NOMO-1 treated with dmso at 0.1 percent for 144 hours (cell line): ENCODE results near the gene MACROD1.

Experiments
- DNase-seq: peaks from one replicate; lab custom pipeline; 2025; ENCODE audit not compliant: unreplicated experiment; lab: John Stamatoyannopoulos, UW

Gene MACROD1

DNA sequence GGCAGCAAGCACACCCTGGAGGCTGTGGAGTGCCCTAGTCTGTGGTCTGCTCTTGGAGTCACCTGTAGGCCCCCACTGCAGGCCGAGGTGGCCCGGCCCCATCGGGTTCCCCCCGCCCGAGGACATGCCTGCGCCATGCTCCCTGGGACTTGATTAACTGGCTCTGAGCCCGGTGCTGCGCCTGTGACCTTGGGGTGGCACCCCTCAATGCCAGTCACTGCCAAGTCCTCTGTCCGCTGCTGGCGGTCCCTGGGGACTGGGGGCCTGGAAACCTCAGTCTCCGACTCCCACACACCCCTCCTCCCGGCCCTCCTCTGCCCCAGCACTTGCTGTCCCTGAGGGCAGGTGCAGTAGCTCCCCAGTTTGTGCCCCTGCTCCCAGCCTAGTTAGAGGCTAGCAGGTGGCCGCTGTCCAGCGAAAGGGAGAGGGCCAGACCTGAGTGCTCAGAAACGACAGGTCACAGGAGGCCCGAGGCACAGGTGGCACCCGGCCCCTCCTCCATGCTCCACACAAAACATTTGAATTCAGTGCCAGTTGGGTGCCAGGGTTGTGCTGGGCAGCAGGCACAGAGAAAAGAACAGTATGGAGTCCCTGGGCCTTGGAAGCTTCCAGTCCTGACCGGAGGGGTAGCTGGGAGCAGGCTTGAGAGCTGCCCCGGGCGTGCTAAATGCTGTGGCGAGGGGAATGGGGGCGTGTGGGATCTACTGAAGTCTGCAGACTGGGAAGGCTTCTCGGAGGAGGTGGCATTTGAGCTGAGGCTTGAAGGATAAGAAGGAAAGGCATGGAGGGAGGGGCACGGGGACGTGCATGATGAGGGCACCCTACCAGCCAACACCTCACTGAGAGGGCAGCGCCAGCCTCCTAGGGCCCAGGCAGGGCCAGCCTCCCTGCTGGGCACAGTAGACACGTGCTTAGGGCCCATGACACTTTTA is 146.5 kb downstream of the MACROD1 start:
- no peak for DNase-seq

DNA sequence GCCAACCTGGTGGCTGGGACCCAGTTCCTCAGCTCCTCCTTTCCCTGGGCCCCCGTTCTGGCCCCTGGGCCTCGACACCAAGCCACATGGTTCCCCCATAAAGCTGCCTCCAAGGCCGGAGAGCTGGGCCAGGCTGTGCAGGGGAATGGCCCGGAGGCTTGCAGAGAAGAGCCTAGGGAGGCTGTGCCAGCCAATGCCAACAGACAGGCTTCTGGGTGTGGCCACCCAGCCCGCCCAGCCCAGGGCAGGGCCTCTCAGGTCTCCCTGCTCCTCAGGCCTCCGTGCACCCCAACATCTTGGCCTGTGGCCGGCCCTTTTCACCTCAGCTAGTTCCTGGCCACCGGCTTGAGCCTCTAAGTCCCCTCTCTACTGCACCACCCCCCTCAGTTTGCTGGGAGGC is 147.6 kb downstream of the MACROD1 start:
- DNase-seq = no peak

DNA sequence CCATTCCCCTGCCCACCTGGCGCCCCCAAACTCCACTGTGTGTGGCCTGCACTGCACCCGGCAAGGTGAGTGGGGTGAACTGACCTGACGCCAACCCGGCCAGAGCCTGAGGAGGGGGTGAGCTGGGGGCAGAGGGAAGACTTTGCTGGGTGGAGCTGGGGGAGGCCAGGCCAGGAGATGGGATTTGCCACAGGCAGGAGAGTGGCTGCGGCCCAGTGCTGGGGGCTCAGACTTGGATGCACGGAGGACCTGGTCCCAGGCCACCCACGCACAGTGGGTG is 148.0 kb downstream of the MACROD1 start:
- DNase-seq = no peak

DNA sequence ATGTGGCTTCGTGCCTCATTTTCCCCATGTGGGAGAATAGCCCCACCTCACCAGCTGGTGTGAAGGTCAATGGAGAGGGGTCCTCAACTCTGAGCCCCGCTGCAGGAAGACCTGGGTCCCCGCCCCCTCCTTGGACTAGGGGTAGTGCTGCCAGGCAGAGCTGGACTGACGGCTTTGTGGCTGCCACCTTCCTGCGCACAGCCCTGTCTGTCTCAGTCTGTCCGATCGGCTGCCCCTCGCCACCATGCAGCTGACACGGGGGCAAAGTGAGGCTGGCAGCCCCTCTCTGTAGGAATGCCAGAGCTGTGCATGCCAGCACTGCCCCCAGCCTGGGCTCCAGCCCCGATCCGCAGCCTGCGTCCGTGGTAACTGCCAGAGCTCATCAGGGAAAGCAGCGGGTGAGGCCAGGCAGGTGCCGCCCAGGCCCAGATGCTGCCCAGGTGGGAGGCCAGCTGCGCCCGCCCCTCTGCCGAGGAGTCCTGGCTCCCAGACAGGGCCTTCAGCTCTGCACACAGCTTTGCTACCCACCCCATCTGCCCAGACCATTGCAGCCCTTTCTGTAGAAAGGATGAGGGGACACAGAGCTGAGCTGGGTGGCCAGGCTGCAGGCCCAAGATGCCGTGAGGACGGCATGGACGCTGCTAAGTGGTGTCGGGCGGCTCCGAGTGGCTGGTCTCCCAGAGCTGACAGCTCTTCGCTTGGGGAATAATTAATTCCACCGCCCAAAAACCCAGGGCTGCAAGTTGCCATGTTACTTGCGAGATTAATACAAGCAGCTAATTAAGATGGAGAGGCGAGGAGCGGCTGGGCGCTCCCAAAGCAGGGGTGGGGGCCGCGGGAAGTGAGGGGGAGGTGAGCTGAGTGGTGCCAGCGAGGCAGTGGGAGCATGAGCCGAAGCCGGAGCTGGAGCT is 149.7 kb downstream of the MACROD1 start:
- DNase-seq = no peak

DNA sequence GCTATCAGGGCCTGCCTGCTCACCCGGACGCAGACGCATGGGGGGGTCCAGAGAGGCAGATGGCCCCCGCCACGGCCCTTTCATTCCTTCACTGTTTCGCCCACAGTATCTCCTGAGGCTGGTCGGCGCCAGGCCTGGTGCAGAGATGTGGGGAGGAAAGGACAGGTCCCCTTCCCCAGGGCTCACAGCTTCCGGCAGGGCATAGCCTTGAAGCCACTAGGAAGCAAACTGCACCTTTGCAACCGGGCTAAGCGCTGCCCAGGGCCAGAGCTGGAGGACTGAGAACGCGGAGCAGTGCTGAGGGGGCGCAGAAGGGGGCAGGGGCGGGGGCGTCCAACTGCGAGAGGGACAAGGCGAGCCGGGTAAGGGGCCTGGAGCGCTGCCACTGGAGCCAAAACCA is 150.4 kb downstream of the MACROD1 start:
- no peak for DNase-seq

DNA sequence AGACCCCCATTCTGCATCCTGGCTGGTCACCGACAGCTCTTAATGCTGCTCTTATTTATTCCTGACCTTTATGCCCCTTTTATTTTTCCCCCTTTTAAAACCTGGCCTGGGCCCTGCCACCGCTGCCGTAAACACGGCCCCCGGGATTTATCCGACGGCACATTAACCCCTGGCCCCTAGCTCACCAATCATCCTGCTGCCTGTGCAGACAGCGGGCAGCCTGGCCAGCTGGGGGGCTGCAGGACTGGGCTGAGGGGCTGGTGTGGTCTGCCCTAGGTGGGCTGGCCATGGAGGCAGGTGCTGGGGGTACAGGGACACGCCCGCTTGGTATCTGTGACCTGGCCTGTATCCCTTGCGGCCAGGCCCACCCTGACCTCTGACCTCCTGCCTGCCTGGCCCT is 151.6 kb downstream of the MACROD1 start:
- DNase-seq = no peak

DNA sequence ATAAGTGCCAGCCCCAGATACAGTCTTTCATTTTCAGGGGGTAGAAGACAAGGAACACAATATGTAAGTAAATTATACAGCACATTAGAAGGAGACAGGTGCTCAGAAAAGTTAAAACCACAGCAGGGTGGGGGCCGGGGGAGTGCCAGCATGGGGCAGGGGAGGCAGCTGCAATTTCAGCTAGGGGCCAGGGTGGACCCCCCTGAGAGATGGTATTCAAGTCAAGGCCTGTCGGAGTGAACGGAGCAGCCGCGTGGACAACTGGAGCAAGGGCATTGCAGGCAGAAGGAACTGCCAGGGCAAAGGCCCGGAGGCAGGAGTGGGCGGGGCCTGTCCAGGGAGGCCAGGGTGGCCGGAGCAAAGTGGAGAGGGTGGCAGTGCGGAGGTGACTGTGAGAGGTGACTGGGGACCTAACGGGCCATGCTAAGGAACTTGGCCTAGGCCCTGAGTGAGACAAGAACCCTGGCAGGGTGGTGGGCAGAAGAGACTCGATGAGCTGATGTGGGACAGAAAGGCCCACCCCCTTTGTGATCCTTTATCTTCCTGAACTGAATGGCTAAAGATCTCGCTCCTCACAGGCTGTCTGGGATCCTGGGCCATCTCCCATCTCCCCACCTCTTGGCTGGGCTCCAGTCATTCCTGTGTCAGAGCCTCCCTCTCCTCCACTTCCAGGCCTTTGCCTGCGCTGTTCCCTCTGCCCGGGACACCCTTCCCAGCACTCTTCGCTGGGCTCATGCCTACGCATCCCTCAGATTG is 152.6 kb downstream of the MACROD1 start:
- DNase-seq = no peak

DNA sequence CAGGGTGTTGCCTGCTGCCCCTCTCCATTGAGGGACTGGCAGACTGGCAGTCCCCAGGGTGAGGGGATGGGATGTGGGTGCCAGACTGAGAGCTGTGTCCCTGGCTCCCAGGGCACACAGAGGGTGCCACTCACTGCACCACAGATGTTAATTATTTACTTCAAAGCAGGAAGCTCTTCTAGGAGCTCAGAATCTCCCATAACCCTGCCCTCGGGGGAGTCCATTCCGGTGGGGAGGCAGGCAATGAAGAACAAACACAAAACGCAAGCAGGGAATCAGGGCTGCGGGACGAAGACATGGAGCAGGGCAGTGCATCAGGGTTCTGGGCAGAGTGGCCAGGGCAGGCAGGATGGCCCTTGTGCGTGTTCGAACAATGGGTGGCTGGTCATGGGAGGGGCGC is 154.5 kb downstream of the MACROD1 start:
- no peak for DNase-seq

DNA sequence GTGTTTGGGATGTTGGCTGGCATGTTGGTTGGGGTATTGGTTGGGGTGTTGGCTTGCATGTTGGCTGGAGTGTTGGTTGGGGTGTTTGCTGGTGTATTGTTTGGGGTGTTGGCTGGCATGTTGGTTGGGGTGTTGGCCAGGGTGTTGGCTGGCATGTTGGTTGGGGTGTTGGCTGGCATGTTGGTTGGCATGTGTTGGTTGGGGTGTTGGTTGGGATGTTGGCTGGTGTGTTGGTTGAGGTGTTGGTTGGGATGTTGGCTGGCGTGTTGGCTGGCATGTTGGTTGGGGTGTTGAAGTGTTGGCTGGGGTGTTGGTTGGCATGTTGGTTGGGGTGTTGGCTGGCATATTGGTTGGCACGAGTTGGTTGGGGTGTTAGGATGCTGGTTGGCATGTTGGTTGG is 155.1 kb downstream of the MACROD1 start:
- no peak for DNase-seq

DNA sequence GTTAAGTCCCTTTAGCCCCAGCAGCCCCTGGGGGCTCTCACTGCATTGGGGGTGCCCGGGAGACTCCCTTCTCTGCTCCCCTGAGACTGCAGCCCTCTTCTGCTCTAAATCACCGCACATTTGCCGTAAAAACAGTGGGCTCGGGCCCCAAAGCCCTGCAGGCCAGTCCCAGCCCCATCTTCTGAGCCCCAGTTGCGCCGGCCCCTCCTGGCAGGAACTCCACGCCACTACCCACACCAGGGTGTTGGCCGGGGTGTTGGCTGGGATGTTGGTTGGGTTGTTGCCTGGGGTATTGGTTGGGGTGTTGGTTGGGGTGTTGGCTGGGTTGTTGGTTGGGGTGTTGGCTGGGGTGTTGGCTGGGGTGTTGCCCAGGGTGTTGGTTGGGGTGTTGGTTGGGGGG is 156.2 kb downstream of the MACROD1 start:
- DNase-seq = no peak

DNA sequence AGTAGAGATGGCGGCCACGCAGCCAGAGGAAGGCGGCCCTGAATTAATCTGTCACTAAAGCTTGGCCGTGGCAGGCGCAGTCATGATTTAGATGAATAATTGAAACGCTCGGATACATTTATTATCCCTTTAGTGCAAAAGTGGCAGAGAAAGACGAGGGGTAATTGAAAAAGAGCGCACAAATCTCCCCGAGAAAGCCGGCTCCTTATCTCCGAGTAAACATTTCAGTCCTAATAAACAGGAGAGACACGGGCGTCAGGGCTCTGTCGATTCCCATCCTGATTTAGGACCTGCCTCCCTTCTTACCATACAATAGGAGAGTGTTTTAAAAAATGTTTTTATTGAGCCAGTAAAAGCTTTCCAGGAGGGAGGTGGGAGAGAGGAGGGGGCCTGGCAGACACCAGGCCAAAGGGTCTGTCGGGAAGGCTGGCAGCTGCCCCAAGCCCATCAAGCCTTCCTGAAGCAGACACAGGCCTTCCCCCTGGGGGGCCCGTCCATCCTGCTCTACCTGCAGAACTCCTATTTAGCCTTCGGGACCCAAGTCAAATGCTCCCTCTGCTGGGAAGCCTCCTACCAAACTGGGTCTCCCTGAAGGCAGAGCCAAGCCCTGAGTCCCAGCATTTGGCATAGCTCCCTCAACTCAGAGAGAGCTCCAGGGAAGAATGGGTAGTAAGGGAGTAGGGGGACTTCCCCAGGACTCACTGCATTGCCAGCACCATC is 156.8 kb downstream of the MACROD1 start:
- no peak for DNase-seq

DNA sequence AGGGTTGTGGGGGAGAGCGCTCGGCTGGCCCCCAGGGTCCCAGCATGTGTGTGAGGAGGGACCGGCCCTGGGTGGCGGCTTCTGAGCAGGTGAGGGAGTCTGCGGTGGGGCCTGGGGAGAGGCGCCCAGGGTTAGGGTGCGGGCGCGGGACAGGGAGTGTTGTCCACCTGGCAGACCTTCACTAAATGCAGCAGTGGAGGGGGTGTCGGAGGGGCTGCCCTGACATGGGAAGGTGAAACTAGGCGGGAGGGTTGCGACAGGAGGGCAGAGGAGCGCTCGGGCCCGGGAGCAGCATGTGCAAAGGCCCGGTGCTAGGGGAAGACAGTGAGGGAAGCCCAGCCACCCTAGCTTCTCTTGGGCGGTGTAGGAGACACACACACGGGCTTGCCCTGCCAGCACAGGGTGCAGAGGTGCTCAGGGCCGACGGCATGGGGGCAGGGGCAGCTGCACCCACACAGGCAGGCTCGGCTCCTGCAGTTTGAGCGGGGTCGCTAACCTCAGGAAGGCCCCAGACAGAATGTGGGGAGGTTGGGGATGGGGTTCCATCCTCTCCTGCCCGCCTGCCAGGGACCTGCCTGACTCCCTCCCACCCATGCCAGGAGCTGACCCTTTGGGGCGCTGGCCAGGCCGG is 157.5 kb downstream of the MACROD1 start:
- no peak for DNase-seq

DNA sequence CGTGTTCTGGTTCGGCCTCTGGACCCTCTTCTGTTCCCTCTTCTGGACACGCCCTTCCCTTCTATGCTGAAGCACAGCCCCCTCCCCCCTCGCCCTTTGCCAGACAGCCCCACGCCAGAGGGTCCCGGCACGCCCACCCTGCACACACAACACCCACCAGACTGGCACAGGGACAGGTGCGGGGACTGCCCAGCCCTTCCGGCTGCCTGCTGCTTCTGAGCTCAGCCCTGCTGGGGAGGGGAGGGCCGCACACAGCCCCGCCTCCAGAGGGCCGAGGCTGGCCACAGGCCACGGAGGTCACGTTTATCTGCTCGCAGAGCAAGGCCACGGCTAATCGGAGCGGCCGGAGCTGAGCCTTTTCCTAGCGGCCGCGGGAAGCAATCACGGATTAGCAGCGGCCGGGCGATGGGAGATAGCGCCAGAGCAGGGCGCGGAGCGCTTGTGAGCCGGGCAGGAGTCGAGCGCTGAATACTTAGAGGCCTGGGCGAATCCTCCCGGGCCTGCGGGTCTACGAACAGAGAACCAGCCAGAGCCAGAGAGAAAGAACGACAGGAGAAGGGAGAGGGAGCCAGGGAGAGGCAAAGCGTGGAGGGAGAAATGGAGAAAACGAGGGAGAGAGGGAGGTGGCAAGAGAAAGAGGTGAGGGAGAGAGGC is 158.2 kb downstream of the MACROD1 start:
- DNase-seq = no peak

DNA sequence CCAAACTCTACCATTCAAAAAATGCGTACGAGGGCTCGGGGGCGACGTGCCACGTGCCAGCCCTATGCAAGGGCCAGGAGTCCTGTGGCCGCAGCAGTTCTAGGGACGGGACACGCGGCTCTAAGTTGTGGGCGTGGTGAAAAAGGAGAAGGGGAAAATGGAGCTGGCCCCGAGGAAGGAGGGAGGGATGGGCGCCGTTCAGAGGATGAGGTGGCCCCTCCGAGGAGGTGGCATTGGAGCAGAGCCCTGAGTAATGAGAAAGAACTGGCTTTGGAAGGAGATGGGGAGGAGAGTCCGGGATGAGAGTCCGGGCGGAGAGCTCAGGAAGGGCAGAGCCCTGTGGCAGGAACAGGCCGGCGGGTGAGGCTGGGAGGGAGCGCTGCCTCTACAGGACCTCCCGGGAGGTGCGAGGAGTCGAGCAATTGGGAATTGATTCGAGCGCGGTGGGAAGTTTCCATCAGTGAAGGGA is 158.7 kb downstream of the MACROD1 start:
- DNase-seq = peak; percentile 39

DNA sequence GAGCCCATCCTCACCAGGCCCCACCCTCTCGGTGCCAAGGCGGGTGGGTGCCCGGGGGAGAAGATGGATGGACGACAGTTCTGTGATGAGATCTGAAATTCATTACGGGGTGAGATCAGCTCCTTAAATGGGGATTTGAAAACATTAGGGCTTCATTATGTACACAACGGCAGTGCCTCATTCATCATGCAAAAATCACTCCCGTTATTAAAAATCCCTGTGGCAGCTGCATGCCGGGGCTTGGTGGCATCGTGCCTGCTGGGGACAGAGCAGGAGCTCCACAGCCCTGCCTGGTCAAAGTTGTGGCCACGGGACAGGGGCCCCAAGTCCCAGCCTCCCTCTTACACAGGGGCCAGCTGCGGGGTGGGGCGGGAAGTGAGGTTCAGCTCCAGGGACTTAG is 159.5 kb downstream of the MACROD1 start:
- no peak for DNase-seq

DNA sequence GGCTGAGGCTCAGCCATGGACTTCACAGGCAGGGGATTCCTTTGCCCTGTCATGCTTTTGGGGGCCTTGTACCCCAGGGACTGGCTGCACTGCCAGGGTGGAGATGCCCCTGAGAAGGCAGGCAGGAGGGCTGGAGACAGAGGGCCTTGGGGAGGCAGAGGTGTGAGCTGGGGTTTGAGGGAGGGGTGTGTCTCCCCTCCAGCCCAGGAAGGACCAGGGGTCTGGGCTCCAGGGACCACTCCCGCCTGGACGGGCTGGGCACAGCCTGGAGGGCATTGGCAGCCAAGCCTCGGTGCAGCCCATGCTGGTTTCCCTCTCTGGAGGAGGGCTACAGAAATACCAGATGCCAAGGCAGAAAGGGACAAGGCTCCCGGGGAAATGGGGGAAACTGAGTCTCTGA is 160.2 kb downstream of the MACROD1 start:
- no peak for DNase-seq

DNA sequence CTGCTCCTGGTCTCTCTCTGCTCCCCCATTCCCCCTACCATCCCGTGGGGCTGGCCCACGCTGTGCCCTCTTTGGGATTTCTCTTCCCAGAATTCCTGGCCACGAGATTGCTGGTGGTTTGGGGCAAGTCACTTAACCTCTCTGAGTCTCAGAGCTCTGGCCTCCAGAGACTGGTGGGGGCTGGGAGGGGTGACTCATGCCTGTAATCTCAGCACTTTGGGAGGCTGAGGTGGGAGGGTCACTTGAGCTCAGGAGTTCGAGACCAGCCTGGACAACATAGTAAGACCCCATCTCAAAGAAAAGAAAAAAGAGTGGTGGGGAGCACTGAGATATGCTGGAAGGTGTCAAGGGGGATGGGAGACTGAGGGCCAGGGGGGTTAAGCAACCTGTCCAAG is 161.3 kb downstream of the MACROD1 start:
- DNase-seq = no peak

DNA sequence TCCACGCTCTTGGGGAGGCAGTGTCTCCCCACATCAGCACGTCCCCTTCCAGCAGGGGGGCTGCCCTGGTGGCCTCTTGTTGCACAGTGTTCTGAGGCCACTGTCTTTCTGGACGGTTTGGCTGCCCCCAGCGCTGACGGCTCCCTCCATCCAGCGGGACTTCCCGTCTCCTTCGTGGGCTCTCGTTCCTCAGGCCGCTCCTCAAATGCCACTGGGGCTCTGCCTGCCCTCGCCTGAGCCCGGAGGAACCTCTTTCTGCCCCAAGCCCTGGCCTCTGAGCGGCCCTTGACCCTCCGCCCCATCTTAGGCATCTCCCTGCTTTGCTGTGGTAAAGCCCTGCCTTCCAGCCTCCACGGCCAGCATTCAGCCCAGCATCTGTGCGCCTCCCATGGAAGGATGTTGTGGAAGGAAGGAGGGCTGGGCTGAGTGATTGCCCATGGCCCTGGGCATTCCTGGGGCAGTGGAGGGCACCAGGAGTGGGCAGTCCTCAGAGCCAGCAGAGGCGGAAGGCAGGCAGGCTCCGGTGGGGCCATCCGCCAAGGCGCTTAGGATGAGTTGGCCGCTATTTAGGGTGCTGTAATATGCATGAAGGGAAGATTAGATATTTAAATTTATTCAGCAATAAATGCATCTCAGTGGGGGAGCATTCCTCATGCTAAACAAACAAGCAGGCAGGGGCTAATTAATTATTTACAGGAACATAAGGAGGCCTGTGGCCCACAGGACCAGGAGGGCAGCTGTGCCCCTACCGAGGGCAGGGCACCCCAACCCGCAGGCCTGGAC is 161.9 kb downstream of the MACROD1 start:
- DNase-seq = no peak
